NCI-H460 (cell line): ENCODE data around the gene PIGU. TPM values are rescaled to one million over a fixed set of nuclear protein-coding genes. Genes with fewer than 3 reads are reported as not detected.
"Not testable (repeated sequence)": the region's sequence is repeated elsewhere in the genome, so short reads cannot be mapped to it uniquely, and the experiment has no call there.

ENCODE experiments used
- DNase-seq: peaks from one replicate; pipeline ENCODE4 v3.0.0-alpha.2; 2016; ENCODE audit warnings: low read depth; ENCODE audit errors: extremely low read depth
- polyA plus RNA-seq: library from polyadenylated mRNA; depleted of rRNA; stranded (reverse); fragments of >200 nt; gene quantifications from 2 replicates; pipeline ENCODE4 v1.2.3, GENCODE V29; 2014; cell fraction: nucleus; rRNA removed
- total RNA-seq: library from RNA; depleted of rRNA; stranded (reverse); fragments of >200 nt; shearing (Covaris generic); gene quantifications from 2 replicates; pipeline ENCODE4 v1.2.3, GENCODE V29; 2014; rRNA removed

Gene PIGU
- total RNA-seq: 34.9 and 38.3 TPM in 2 replicates
- 11.4 and 31.7 TPM in 2 replicates for polyA plus RNA-seq

- DNase-seq: peak; percentile 93
Measured at GRCh38 chr20:34676642-34677373, at the start of gene PIGU. TSS of gene PIGU (minus strand) at chr20:34677092. CDS start at chr20:34677085, 7 bp downstream.

- DNase-seq: no peak
Measured at GRCh38 chr20:34724172-34724571, 47.3 kb upstream of the PIGU start.

- not testable (repeated sequence) for DNase-seq
Measured at GRCh38 chr20:34722560-34722959, 45.7 kb upstream of the PIGU start.

GRCh38 chr20:34720266-34720665 lies 43.4 kb upstream of the PIGU start:
- no peak for DNase-seq

- DNase-seq: not testable (repeated sequence)
Measured at GRCh38 chr20:34719242-34720017, 42.5 kb upstream of the PIGU start.

GRCh38 chr20:34717230-34718095 lies 40.6 kb upstream of the PIGU start:
- no peak for DNase-seq

GRCh38 chr20:34716921-34717229 lies 40.0 kb upstream of the PIGU start:
- no peak for DNase-seq

- no peak for DNase-seq
Measured at GRCh38 chr20:34715384-34715783, 38.5 kb upstream of the PIGU start.

- DNase-seq: not testable (repeated sequence)
Measured at GRCh38 chr20:34713944-34714515, 37.1 kb upstream of the PIGU start.

- peak; percentile 37 for DNase-seq
Measured at GRCh38 chr20:34713194-34713943, 36.5 kb upstream of the PIGU start.

GRCh38 chr20:34712525-34713192 lies 35.8 kb upstream of the PIGU start:
- DNase-seq: no peak

GRCh38 chr20:34711813-34712430 lies 35.0 kb upstream of the PIGU start:
- DNase-seq: no peak

GRCh38 chr20:34710861-34711574 lies 34.1 kb upstream of the PIGU start:
- DNase-seq: no peak

GRCh38 chr20:34710568-34710839 lies 33.6 kb upstream of the PIGU start:
- DNase-seq: no peak

- peak; percentile 73 for DNase-seq
Measured at GRCh38 chr20:34709831-34710567, 33.1 kb upstream of the PIGU start.

- peak; percentile 83 for DNase-seq
Measured at GRCh38 chr20:34709044-34709830, 32.3 kb upstream of the PIGU start.

GRCh38 chr20:34708621-34709043 lies 31.7 kb upstream of the PIGU start:
- DNase-seq: peak; percentile 54
